ENCODE data around the gene UBA1. TPM values are rescaled to one million over a fixed set of nuclear protein-coding genes. Genes with fewer than 3 reads are reported as not detected.

The UBA1 gene
- total and polyA plus RNA-seq, 2 of the 8 experiments (the other 6 are each of a cell fraction or from before 2014, with no cell fraction given), result 313 to 458 TPM

GRCh38 chrX:47156611-47157520 lies 36.8 kb upstream of the UBA1 start:
- H3K79me2 ChIP-seq (ENCODE audit: control insufficient read depth in 1 of 2, insufficient read depth in 2 of 2, low read length in 2 of 2), result peaks cover 0 to 48% of the 10 kb centered on the region in 2 experiments; a peak in 2 of 4 replicates

More at GRCh38 chrX:47156611-47157520, 36.8 kb upstream of the UBA1 start:
- Histone ChIP-seq H3K27me3 (replicated peaks in 1 of 4; ENCODE audit: control insufficient read depth in 3 of 4, extremely low read depth in 1 of 4, insufficient read depth in 3 of 4, low read length in 3 of 4) (no peaks in the 10 kb centered on the region), H2BK5ac (ENCODE audit: low read depth, low read length) (no peak overlapping the region), H3K9me3 (ENCODE audit: insufficient read depth in 2 of 2, low read depth in 1 of 2, low read length in 1 of 2) (no peaks in the 10 kb centered on the region), H2BK20ac (ENCODE audit: low read length) (no peak overlapping the region), H3K9ac (replicated peaks in 1 of 4; ENCODE audit: extremely low read depth in 1 of 4, low read depth in 3 of 4, low read length in 3 of 4) (no peak overlapping the region), H2BK15ac (ENCODE audit: low read length) (no peak overlapping the region), H3K4ac (replicated peaks; ENCODE audit: insufficient read length, low read depth, low read length) (no peak overlapping the region), H3K23me2 (ENCODE audit: low read depth, low read length) (no peaks in the 10 kb centered on the region), H4K8ac (ENCODE audit: extremely low read depth, insufficient read depth, low read length) (no peak overlapping the region; the same call in 1 of the 2 replicates), H3K18ac (ENCODE audit: extremely low read depth, low read length) (no peak overlapping the region), H3K36me3 (ENCODE audit: control insufficient read depth in 2 of 4, insufficient read depth in 4 of 4, low read length in 3 of 4) (peaks cover 0 to 17% (median 3%) of the 10 kb centered on the region in 4 experiments; a peak in 3 of 8 replicates), H2AK5ac (ENCODE audit: low read depth, low read length) (no peak overlapping the region), H3K56ac (replicated peaks; ENCODE audit: insufficient read length, low read depth, low read length) (no peak overlapping the region), H3K4me2 (ENCODE audit: insufficient read depth in 1 of 2, low read depth in 2 of 2, low read length in 2 of 2) (no peak overlapping the region), H3K4me1 (replicated peaks in 1 of 4; ENCODE audit: control insufficient read depth in 3 of 4, insufficient read depth in 4 of 4, low read length in 3 of 4) (no peaks in the 10 kb centered on the region), H2BK120ac (replicated peaks; ENCODE audit: low read depth, low read length) (no peak overlapping the region), H2BK12ac (ENCODE audit: low read depth, low read length) (no peak overlapping the region), H4K91ac (replicated peaks; ENCODE audit: insufficient read length, low read length) (no peak overlapping the region), H4K20me1 (replicated peaks in 1 of 2; ENCODE audit: control insufficient read depth in 1 of 2, insufficient read depth in 2 of 2, low read length in 2 of 2) (peaks cover 3 to 4% of the 10 kb centered on the region in 2 experiments), H3K27ac (ENCODE audit: low read depth, low read length) (no peak overlapping the region), H3K4me3 (ENCODE audit: extremely low read depth in 1 of 4, insufficient read depth in 2 of 4, low read depth in 3 of 4, low read length in 4 of 4) (no peak overlapping the region), H3K14ac (ENCODE audit: insufficient read length) (no peak overlapping the region), H3K23ac (ENCODE audit: insufficient read length) (no peak overlapping the region), H3K79me1 (ENCODE audit: low read depth, low read length) (peaks cover 2% of the 10 kb centered on the region; the same call in 1 of the 2 replicates), H2AFZ (ENCODE audit: low read length) (no peak overlapping the region), H4K5ac (ENCODE audit: insufficient read length, low read depth, low read length) (no peak overlapping the region)
- FAIRE-seq (no peak), DNase-seq (ENCODE audit: low read depth in 1 of 2, low spot score in 2 of 2) (no peak)
- CTCF ChIA-PET (ENCODE audit: partially characterized antibody), result no interaction called here
- TF ChIP-seq KDM4A (IDR thresholded peaks at IDR 0.05; ENCODE audit: low read depth, low read length, severe bottlenecking), result no peak
- TF ChIP-seq RFX5 (IDR thresholded peaks at IDR 0.05; ENCODE audit: borderline replicate concordance, low read depth, low read length), result no peak
- TF ChIP-seq CTBP2 (IDR thresholded peaks at IDR 0.05; ENCODE audit: borderline replicate concordance, insufficient read depth, insufficient read length, low read length), result no peak
- POLR2A ChIA-PET (ENCODE audit: partially characterized antibody), result interaction anchor here (1.1 kb wide), 1 partner anchor 28 kb away, joined by 3 read pairs; no protein-coding TSS in a partner anchor
- WGBS, 2 experiments (ENCODE audit: extremely low coverage in 1 of 2, insufficient coverage in 1 of 2, insufficient read length in 1 of 2, insufficient replicate concordance in 2 of 2, low coverage in 1 of 2, low lambda C conversion rate in 2 of 2, missing lambda C conversion rate in 1 of 2), result 93% methylated on average over 26 of the region's 26 CpGs; no CpG with 5 or more reads in 1 of the 2 experiments

Measured in H1 (cell line).